GM21367 (cell line): ENCODE measurements around the gene SLC31A1.
"Not testable (repeated sequence)": the region's sequence is repeated elsewhere in the genome, so short reads cannot be mapped to it uniquely, and the experiment has no call there.

ENCODE experiments used
- ATAC-seq: cut with Tn5 transposase; IDR thresholded peaks from one replicate; pipeline ENCODE4 v1.9.1; 2021; ENCODE audit not compliant: unreplicated experiment

SLC31A1 gene

GRCh38 chr9:113219969-113220368 lies 1.4 kb upstream of the SLC31A1 start:
- ATAC-seq: peak; percentile 50

- ATAC-seq: no peak
Measured at GRCh38 chr9:113220467-113221002, 809 bp upstream of the SLC31A1 start.

GRCh38 chr9:113221800-113222481 lies 597 bp downstream of the SLC31A1 start:
- ATAC-seq: no peak

- ATAC-seq: no peak
Measured at GRCh38 chr9:113222482-113222841, 1.1 kb downstream of the SLC31A1 start.

GRCh38 chr9:113223963-113224362 lies 2.6 kb downstream of the SLC31A1 start:
- no peak for ATAC-seq

GRCh38 chr9:113227436-113227835 lies 6.1 kb downstream of the SLC31A1 start:
- no peak for ATAC-seq

GRCh38 chr9:113228130-113228665 lies 6.9 kb downstream of the SLC31A1 start:
- ATAC-seq: no peak

GRCh38 chr9:113231701-113232100 lies 10.4 kb downstream of the SLC31A1 start:
- no peak for ATAC-seq

- not testable (repeated sequence) for ATAC-seq
Measured at GRCh38 chr9:113235701-113236255, 14.4 kb downstream of the SLC31A1 start.

GRCh38 chr9:113237026-113237425 lies 15.7 kb downstream of the SLC31A1 start:
- ATAC-seq: no peak

GRCh38 chr9:113238202-113238858 lies 17.0 kb downstream of the SLC31A1 start:
- no peak for ATAC-seq

- ATAC-seq: no peak
Measured at GRCh38 chr9:113238859-113239232, 17.5 kb downstream of the SLC31A1 start.

GRCh38 chr9:113241161-113241560 lies 19.8 kb downstream of the SLC31A1 start:
- no peak for ATAC-seq

GRCh38 chr9:113244556-113244955 lies 23.2 kb downstream of the SLC31A1 start:
- ATAC-seq: no peak

GRCh38 chr9:113245894-113246293 lies 24.6 kb downstream of the SLC31A1 start:
- ATAC-seq: no peak

- no peak for ATAC-seq
Measured at GRCh38 chr9:113246928-113247327, 25.6 kb downstream of the SLC31A1 start.

- ATAC-seq: no peak
Measured at GRCh38 chr9:113247640-113248039, 26.3 kb downstream of the SLC31A1 start.

GRCh38 chr9:113249661-113250060 lies 28.3 kb downstream of the SLC31A1 start:
- not testable (repeated sequence) for ATAC-seq

- no peak for ATAC-seq
Measured at GRCh38 chr9:113250807-113251206, 29.5 kb downstream of the SLC31A1 start.

GRCh38 chr9:113254991-113255390 lies 33.6 kb downstream of the SLC31A1 start:
- no peak for ATAC-seq

- ATAC-seq: no peak
Measured at GRCh38 chr9:113255438-113255837, 34.1 kb downstream of the SLC31A1 start.

GRCh38 chr9:113257863-113258262 lies 36.5 kb downstream of the SLC31A1 start:
- ATAC-seq: no peak
